HG02623 (cell line): ENCODE measurements around the gene MYO10.
"Not testable (repeated sequence)": the region's sequence is repeated elsewhere in the genome, so short reads cannot be mapped to it uniquely, and the experiment has no call there.

Experiments used
- ATAC-seq: cut with Tn5 transposase; IDR thresholded peaks from one replicate; pipeline ENCODE4 v1.9.1; 2021; ENCODE audit warnings: moderate library complexity; ENCODE audit not compliant: unreplicated experiment

Gene MYO10

DNA sequence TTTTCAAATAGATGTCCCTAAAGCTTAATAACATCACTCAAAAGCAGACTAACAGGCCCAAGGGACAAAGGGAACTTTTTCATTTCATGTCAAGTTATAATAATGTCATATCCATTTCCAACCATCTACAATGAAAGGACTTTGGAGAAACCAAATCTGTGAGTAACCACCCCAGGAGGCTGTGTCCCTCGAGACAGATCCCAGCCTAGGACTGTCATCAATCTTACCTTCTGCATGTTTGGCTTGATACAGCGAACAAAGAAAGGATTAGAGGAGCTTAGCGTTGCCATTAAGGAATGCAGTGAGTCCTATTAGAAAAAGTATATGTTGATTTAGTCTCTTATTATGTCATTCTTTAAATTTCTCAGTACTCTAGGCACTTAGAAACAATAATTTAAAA lies 181.5 kb downstream of the MYO10 start:
- no peak for ATAC-seq

DNA sequence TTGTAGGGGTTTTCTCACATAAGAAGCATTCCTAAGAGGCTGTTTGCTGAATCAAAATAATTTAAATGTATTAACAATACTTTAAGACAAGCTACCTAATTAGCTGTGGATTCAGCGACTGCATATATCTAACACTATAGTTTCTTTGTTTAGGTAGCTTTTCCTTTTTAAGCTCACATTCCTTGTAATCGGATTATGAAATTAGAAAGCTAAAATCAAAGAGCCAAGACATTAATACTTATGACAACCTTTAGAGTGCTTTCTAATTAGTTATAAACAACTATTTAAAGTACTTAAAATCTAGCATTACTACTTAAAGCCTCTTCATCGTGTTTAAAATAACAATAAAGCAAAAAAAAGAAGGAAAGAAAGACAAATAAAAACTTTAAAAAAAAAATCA lies 182.0 kb downstream of the MYO10 start:
- no peak for ATAC-seq

DNA sequence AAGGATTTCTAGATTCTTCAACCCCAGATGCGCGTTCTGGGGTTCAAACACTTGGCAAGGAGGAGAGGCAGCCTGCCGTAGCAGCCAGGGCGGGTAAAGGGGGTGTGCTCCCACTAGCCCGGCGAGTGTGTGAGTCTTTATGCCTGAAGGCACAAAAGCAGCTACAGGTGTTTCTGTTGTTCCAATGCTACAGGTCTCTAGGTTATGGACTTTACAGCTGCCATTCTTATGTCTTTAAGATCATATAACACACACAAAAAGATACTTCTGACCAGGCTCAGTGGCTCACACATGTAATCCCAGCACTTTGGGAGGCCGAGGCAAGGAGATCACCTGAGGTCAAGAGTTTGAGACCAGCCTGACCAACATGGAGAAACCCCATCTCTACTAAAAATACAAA lies 185.6 kb downstream of the MYO10 start:
- no peak for ATAC-seq

DNA sequence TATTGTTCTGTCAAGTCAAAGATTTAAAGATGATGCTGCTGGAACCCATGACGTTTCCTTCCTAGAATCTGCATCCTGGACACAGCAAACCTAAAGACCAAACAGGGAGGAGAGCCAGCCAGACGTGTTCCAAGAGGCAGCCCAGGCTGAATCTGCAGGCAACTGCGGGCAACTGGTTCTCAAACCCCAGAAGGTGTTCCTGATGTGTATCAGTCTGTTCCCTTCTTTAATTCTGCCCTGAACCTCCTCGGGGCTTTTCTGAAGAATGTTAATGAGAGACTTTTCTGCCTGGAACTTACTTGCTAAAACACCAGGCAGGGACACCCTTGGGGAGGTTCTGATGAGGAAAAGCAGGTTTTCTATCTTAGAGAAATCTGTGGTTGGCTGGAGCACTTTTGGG lies 186.5 kb downstream of the MYO10 start:
- no peak for ATAC-seq

DNA sequence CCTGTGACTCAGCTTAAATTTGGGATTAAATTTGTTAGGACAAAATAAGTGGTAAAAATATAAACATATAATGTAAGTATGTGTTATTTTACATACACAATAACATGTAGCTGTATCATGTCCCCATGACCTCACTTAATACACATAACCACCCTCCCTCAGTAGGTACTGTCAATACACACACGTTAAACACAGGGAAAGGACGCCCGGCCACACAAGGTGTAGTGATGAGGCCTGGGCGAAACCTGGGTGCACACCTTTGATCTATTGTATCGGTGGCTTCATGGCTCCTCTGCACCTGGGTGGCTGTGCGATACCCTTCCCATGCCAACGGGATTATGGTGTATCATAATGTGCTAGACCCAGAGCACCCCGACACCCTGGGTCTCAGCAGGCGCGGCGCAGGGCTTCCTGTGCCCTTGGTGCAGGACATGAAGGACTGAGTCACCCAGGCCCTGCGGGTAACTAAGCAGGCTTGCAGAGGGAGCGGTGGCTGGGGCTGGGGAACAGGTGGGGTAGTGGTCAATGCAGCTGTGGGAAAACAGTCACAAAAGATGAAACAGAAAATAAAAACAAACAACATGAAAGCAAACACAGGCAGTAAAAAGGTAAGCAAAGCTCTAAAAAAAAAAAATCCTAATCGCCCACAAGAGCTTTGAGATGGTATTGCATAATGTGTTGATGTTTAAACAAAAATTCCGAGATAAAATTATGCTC lies 191.8 kb downstream of the MYO10 start:
- ATAC-seq: no peak

DNA sequence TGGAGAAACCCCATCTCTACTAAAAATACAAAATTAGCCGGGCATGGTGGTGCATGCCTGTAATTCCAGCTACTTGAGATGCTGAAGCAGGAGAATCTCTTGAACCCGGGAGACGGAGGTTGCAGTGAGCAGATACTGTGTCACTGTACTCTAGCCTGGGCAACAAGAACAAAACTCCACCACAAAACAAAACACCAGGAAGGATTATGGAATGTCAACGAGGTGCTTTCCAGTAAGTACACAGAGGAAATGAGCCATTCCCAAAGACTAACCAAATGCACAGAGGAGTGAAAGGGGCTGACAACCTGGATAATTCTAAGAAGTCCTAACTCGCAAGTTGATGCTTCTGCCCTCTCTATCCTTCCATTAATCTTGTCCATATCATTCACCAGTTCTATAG lies 193.2 kb downstream of the MYO10 start:
- no peak for ATAC-seq

DNA sequence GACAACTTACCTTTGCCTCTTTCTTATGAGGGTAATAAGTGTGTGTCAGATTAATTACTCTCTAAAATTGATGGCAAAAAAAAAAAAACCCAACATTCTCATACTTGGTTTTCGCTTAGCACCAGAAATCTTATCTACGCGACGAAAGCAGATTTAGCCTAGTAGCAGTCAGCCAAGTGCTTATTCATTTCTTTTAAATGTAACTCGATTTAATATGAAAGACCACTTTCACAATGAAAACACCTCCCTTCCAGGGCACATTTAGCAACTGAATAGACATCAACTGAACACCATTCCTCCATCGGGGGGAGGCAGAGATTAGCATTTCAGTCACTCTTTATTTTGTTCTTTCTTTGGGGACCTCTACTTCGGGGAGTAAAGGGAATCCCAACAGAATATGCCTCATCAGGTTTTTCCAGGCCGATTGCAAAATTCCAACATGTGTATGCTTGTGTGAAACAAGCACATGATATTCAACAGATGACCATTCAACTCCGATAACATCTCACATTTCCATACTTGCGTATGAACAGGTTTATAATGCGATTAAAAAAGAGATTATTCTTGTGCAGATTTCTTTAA lies 195.2 kb downstream of the MYO10 start:
- no peak for ATAC-seq

DNA sequence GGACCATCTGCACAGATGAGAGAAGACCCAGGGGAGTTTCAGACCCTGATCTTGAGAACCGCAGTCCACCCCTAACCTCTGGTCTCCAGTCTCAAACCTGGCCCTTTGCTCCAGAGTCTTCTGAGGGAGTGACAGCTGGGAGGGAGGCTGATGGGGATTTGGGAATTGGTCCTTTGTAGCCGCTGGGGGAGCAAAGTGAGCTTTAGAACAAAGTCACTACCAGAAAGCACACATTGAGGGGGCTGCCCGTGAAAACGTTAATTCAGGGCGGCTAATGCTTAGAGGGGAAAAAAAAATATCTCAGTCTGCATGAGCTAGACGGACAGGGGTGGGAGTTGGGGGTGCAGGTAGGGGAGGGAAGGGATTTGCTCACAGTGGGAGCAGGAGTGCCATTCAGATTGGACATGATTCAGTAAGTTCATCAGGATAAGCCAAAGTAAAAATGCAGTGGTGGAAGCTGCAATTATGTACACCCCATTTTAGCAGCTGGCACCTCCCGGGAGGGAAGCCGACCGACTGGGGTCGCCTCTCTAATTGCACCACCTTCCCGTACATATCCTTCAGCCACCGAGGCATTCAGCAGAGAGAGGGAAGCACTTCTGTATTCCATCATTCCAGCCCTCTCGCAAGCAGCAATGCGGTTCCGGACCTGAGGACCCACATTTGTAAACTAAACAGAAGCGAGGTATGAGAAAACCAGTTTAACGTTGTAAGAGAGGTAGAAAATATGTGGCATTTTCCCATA lies 195.8 kb downstream of the MYO10 start:
- ATAC-seq: no peak

DNA sequence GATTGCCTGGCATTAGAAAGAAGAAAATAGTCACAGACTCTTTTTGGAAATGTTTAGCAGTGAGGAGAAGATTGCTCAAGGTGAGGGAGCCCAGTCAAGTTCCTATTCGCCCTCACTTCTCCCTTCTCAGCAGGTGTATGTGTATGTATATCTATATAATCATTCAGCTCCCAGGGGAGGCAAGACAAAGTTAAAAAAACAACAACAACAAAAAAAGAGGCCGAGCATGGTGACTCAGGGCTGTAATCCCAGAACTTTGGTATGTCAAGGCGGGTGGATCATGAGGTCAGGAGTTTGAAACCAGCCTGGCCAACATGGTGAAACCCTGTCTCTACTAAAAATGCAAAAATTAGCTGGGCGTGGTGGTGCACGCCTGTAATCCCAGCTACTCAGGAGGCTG lies 197.7 kb downstream of the MYO10 start:
- ATAC-seq: not testable (repeated sequence)

DNA sequence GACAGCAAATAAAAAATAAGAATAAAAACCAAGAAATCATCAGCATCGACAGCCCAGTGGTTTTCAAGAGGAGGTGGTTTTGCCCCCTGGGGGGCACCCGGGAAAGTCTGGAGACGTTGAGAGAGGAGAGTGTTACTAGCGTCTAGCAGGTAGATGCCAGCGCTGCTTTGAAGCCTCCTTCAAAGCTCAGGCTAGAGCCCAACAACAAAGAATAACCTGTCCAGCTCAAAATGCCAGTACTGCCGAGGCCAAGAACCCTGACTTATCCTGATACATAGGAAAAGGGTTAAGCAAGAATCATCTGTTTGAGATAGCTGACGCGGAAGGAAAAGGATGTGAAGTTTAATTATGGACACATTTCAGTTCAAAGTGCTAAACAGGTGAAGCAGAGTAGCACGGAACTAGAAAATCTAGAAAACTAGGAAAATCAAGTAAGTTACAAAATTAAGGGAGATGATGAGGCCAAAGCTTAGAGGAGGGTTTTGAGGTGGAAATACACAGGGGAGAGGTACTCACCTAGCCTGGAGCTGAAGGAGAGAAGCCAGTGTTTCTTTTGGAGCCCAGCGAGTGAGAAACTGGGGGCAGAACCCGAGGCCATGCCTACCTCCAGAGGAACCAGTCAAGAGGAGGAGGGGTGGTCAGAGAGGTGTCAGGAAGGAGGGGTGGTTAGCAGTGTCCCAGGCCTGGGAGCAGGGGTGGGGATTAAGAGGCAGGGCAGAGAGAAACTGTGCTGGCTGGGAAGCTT lies 198.3 kb downstream of the MYO10 start:
- no peak for ATAC-seq

DNA sequence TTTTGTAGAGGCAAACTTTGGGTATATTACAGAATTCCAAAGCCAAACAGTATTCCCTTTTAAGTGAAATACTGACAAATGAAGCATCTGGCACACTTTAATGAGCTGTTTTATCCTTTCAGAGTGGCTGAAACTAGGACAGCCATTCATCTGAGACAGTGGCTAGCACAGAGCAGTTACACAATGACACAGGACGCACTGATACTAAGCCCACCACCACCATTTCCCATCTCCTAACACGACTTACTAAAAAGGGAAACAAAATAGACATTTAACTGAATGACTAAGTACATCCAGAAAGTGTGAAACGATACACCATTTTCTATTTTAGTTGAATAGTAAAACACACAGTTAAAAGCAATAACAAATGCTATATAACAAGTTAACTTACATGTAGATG lies 198.9 kb downstream of the MYO10 start:
- no peak for ATAC-seq

DNA sequence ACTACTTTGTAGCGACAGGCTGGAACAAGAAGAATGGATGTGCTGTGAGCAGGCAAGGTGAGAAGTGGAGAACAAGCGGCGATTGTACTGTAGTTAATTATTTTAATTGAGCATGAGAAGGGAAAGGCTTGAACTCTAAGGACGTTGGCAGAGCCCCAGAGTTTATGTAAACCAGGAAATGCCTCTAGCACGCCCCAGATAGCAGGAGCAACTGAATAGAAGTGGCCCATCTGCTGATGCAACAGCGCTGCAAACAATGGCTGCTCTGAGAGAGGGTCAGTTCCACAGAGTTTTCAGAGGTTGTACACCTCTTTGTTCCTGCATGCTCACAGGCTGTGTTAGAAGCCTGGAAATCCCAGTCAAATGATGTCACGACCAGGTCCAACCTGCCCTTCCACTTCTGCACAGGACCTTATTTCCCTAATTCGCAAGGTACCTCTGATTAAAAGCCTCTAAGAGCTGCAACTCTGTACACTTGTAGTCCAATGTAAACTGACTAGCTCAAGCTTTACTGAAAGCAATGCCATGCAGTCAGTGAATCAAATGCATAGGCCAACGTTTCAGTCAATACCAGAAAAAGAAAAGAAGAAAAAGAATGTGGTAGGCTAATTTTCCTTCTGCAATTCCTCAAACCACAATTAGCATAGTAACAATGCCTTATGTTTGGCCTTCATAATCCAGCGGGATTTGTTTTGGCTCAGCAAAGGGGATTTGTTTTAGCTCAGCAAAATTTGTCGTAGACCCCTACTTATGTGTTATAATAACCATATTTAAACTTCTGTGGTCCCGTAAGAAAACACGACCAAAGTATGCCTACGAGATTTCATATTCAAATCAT lies 199.7 kb downstream of the MYO10 start:
- no peak for ATAC-seq

DNA sequence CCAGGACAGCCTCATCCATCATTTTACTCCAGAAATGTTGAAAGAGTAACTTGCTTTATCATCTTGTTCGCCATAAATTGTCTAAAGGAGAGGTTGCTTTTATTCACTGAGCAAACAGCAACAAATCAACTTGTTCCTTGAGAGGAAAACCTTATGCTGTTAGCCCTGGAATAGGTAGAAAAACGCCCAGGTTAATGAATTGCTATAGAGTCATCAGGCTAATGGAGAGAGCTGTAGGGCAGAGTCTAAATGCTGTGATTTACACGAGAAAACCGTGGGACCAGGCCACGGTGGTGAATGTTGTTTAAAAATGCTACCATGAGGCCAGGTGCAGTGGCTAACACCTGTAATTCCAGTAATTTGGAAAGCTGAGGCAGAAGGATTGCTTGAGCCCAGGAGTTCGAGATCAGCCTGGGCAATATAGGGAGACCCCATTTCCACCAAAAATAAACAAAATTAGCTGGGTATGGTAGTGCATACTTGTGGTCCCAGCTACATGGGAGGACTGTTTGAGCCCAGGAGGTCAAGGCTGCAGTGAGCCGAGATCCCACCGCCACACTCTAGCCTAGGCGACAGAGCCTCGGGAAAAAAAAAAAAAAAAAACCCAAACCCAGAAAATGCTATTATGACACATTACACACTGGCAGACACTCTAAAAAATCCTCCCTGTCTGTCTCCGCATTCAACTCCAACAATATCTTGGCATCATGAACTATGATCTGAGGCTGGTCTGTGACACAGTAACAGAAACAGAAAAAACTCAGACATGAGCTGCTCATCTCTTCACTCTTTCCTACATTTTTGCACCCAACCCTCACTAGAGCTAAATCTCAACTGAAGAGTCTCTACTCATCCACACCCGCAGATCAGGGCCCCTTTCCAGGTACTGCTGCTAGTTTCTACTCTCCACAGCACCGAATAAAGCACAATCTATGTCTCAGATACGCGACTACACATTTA lies 200.7 kb downstream of the MYO10 start:
- no peak for ATAC-seq

DNA sequence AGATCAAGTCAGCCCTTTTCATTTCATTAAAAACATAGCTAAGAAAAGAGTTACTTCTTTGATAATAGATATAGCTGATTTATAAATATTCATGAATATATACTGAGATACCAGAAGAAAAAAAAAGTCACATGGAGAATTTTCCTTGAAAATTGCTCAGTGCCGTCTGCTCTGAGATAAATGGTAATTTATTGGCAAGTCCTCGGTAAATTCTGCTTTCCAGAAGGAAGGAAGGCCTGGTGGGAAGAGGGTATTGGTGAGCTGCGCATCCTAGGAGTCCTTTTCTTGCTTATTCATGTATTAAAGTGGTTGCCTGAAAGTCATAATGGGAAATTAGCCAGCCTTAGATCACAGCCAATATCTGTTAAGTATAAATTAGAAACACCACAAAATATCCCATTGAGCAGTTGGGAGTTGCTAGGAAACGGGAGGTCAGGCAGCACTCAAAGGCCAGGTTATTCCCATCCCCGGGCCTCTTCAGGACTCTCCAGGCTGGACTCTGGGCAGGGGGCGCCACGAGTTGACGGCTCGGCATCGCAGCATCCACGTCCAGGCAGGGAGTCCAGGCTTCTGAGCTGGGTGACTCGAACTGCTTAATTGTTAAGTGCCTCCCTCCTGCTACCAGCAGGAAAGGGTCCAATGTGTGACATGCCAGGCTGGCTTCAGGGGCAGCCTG lies 202.6 kb downstream of the MYO10 start:
- no peak for ATAC-seq

DNA sequence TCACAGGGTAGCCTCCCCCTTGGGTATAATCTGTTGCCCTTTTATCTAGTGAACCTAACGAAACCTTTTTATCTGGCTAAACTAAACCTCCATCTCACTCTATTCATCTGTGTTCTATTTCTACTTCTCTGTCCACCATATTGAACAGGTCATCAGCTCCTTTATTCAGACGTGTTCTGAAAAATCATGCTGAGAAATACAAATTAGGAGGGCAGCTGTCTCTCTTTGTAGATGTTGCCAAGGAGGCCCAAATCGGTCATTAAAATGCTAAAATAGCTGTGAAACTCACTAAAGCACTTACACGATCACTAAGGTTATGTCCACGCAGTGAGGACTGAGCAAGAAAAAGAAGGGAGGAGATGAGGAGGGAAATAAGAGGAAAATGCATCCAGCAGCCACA lies 203.7 kb downstream of the MYO10 start:
- ATAC-seq: no peak

DNA sequence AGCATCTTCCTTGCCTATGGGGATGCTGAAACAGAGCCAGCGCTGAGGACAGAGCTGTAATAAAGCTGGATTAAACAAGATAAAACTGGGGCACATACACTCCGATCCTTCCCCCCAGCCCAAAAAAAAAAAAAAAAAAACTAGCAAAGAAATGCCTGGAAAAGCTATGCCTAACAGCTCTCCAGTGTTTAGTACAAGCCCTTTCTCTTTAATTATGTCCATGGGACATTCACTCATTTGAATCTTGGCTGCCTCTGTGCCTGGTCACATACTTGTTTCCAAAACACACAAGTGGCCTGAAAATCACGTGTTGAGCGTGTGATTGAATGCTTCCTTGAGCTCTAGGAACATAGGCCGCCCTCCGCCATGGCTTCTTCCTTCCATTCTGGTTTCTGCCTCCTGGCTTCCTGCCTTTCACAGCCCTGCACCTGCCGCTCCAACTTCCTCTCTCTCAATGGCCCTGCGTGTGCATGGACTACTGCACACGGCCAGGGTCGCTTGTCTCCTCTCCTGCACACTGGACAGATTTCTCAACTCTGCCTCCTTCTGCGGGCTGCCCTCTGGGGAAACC lies 208.2 kb downstream of the MYO10 start:
- no peak for ATAC-seq

DNA sequence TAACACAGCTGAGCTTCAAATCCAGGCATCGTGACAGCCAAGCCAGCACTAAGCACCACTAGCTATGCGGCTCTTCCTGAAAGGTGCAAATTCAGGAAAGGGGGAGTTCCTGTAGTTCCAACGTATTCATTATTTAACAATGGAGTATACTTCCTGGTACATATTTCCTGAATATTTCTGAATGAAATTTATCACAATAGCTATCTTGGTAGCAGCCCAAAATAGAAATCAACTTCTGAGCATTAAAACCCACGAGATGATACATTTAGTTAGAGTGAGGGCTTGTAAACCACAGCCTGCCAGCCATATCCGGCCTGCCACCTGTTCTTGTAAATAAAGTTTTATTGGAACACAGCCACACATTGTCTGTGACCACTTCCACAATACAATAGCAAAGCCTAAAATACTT lies 209.5 kb downstream of the MYO10 start:
- no peak for ATAC-seq

DNA sequence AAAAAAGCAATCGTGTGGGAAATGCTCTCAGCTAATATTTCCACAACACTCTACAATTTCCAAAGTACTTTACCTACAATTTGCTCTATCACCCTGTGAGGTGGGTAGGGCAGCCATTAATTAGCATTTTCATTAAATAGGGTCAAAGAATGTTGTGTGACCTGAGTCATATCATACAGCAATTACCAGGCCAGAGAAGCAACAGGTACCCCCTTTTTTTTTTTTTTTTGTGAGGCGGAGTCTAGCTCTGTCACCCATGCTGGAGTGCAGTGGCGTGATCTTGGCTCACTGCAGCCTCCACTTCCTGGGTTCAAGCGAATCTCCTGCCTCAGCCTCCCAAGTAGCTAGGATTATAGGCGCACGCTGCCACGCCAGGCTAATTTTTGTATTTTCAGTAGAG lies 210.5 kb downstream of the MYO10 start:
- no peak for ATAC-seq

DNA sequence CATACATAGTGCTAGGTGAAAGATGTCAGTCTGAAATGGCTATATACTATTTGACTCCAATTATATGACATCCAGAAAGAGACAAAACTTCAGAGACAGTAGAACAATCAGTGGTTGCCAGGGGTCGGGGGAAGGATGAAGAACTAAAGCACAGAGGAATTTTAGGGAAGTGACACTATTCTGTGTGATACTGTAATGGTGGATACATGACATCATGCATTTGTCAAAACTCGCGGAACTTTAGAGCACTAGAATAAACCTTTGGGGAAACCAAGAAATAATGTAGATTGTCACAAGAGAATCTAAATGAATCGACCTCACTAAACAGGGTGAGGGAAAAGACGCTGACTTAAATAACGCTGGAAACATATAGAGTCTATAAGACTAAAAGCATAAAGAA lies 212.3 kb downstream of the MYO10 start:
- no peak for ATAC-seq
